ENCODE data around the gene ARHGEF11.

ARHGEF11 gene

GRCh38 chr1:156993426-156994147 lies 52.0 kb downstream of the ARHGEF11 start:
- DNase-seq (ENCODE audit: extremely low read depth, insufficient read length): no peak
- Histone ChIP-seq H3K27me3 (replicated peaks; ENCODE audit: control insufficient read depth, insufficient read depth, low read length) (no peaks in the 10 kb centered on the region), H3K36me3 (ENCODE audit: control insufficient read depth, insufficient read depth, low read length) (no peaks in the 10 kb centered on the region), H3K4me3 (replicated peaks; ENCODE audit: low read depth, low read length) (no peak overlapping the region)
- no peak for TF ChIP-seq CTCF (IDR thresholded peaks at IDR 0.05; ENCODE audit: insufficient read depth, low read length, poor library complexity, severe bottlenecking)

GRCh38 chr1:156992215-156992614 lies 53.3 kb downstream of the ARHGEF11 start:
- TF ChIP-seq CTCF (IDR thresholded peaks at IDR 0.05; ENCODE audit: insufficient read depth, low read length, poor library complexity, severe bottlenecking): no peak
- no peak overlapping the region for H3K4me3 ChIP-seq (replicated peaks; ENCODE audit: low read depth, low read length)
- H3K36me3 ChIP-seq (ENCODE audit: control insufficient read depth, insufficient read depth, low read length): no peaks in the 10 kb centered on the region
- no peak for DNase-seq (ENCODE audit: extremely low read depth, insufficient read length)
- no peaks in the 10 kb centered on the region for H3K27me3 ChIP-seq (replicated peaks; ENCODE audit: control insufficient read depth, insufficient read depth, low read length)

GRCh38 chr1:156987715-156988114 lies 57.8 kb downstream of the ARHGEF11 start:
- TF ChIP-seq CTCF (IDR thresholded peaks at IDR 0.05; ENCODE audit: insufficient read depth, low read length, poor library complexity, severe bottlenecking): no peak
- no peak for DNase-seq (ENCODE audit: extremely low read depth, insufficient read length)
- no peak overlapping the region for H3K4me3 ChIP-seq (replicated peaks; ENCODE audit: low read depth, low read length)
- H3K36me3 ChIP-seq (ENCODE audit: control insufficient read depth, insufficient read depth, low read length): no peaks in the 10 kb centered on the region; the same call in 1 of the 2 replicates
- H3K27me3 ChIP-seq (replicated peaks; ENCODE audit: control insufficient read depth, insufficient read depth, low read length): no peaks in the 10 kb centered on the region

GRCh38 chr1:156980551-156980950 lies 65.0 kb downstream of the ARHGEF11 start:
- Histone ChIP-seq H3K27me3 (replicated peaks; ENCODE audit: control insufficient read depth, insufficient read depth, low read length) (no peaks in the 10 kb centered on the region), H3K4me3 (replicated peaks; ENCODE audit: low read depth, low read length) (no peak overlapping the region), H3K36me3 (ENCODE audit: control insufficient read depth, insufficient read depth, low read length) (peaks cover 2% of the 10 kb centered on the region)
- no peak for TF ChIP-seq CTCF (IDR thresholded peaks at IDR 0.05; ENCODE audit: insufficient read depth, low read length, poor library complexity, severe bottlenecking)
- DNase-seq (ENCODE audit: extremely low read depth, insufficient read length): no peak

GRCh38 chr1:156975084-156975483 lies 70.5 kb downstream of the ARHGEF11 start:
- peaks cover 2% of the 10 kb centered on the region for H3K36me3 ChIP-seq (ENCODE audit: control insufficient read depth, insufficient read depth, low read length)
- DNase-seq (ENCODE audit: extremely low read depth, insufficient read length): no peak

More at GRCh38 chr1:156975084-156975483, 70.5 kb downstream of the ARHGEF11 start:
- no peak overlapping the region for H3K4me3 ChIP-seq (replicated peaks; ENCODE audit: low read depth, low read length)
- no peaks in the 10 kb centered on the region for H3K27me3 ChIP-seq (replicated peaks; ENCODE audit: control insufficient read depth, insufficient read depth, low read length)
- TF ChIP-seq CTCF (IDR thresholded peaks at IDR 0.05; ENCODE audit: insufficient read depth, low read length, poor library complexity, severe bottlenecking): no peak

All from GM06990 (cell line).